Measurements from ENCODE around the gene FITM1. TPM values are rescaled to one million over a fixed set of nuclear protein-coding genes. Genes with fewer than 3 reads are reported as not detected.
A peak's percentile ranks its signal among the peaks of the same experiment; 100 is the strongest.

FITM1 gene
- total RNA-seq, 6 experiments from 2014 or later, result not detected

DNA sequence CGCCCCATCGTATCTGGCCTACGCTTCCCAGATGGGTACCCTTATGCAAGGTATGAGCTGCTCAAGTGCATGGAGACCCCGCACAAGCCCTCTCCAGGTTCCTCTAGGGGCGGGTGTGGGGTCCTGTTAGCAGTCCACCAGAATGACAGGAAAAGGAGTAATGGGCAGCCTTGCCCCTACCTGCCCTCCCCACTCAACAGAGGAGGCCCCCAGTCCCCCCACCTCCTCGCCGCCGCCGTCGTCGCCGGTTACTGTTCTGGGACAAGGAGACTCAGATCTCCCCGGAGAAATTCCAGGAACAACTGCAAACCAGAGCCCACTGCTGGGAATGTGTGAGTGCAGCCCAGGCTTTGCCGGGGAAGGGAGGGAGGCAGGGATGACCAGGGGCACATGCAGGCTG, 47.4 kb downstream of the FITM1 start:
- Mint-ChIP-seq H3K4me3 (no peak overlapping the region), H3K27me3 (ENCODE audit: insufficient read depth) (peaks cover 9% of the 10 kb centered on the region), H3K27ac (no peak overlapping the region), H3K4me1 (ENCODE audit: low read depth) (peaks cover 16% of the 10 kb centered on the region), H3K36me3 (ENCODE audit: low read depth) (peaks cover 18% of the 10 kb centered on the region), H3K9me3 (no peaks in the 10 kb centered on the region)
- no peak for DNase-seq
- TF ChIP-seq CTCF (IDR thresholded peaks at IDR 0.05), result no peak

- no peak for DNase-seq
- Mint-ChIP-seq H3K9me3 (no peaks in the 10 kb centered on the region), H3K4me1 (ENCODE audit: low read depth) (peaks cover 16% of the 10 kb centered on the region), H3K4me3 (no peak overlapping the region), H3K27ac (peak overlapping the region; percentile 11), H3K36me3 (ENCODE audit: low read depth) (peaks cover 18% of the 10 kb centered on the region), H3K27me3 (ENCODE audit: insufficient read depth) (peaks cover 11% of the 10 kb centered on the region)
- TF ChIP-seq CTCF (IDR thresholded peaks at IDR 0.05), result no peak
Measured at GRCh38 chr14:24178399-24179178, 48.1 kb downstream of the FITM1 start.

- H3K36me3 Mint-ChIP-seq (ENCODE audit: low read depth), result peaks cover 18% of the 10 kb centered on the region
- H3K4me3 Mint-ChIP-seq, result no peak overlapping the region
- H3K4me1 Mint-ChIP-seq (ENCODE audit: low read depth), result peaks cover 16% of the 10 kb centered on the region
- no peaks in the 10 kb centered on the region for H3K9me3 Mint-ChIP-seq
- no peak for DNase-seq
- peaks cover 11% of the 10 kb centered on the region for H3K27me3 Mint-ChIP-seq (ENCODE audit: insufficient read depth)
- peak overlapping the region; percentile 88 for H3K27ac Mint-ChIP-seq
- TF ChIP-seq CTCF (IDR thresholded peaks at IDR 0.05), result no peak
Measured at GRCh38 chr14:24179294-24179960, 49.0 kb downstream of the FITM1 start.

GRCh38 chr14:24179961-24180796, 49.7 kb downstream of the FITM1 start:
- Mint-ChIP-seq H3K9me3 (no peaks in the 10 kb centered on the region), H3K4me3 (no peak overlapping the region), H3K36me3 (ENCODE audit: low read depth) (peaks cover 18% of the 10 kb centered on the region), H3K4me1 (ENCODE audit: low read depth) (peaks cover 16% of the 10 kb centered on the region), H3K27ac (peak overlapping the region; percentile 88), H3K27me3 (ENCODE audit: insufficient read depth) (peaks cover 10% of the 10 kb centered on the region)
- DNase-seq, result peak; percentile 83
- no peak for TF ChIP-seq CTCF (IDR thresholded peaks at IDR 0.05)

DNA sequence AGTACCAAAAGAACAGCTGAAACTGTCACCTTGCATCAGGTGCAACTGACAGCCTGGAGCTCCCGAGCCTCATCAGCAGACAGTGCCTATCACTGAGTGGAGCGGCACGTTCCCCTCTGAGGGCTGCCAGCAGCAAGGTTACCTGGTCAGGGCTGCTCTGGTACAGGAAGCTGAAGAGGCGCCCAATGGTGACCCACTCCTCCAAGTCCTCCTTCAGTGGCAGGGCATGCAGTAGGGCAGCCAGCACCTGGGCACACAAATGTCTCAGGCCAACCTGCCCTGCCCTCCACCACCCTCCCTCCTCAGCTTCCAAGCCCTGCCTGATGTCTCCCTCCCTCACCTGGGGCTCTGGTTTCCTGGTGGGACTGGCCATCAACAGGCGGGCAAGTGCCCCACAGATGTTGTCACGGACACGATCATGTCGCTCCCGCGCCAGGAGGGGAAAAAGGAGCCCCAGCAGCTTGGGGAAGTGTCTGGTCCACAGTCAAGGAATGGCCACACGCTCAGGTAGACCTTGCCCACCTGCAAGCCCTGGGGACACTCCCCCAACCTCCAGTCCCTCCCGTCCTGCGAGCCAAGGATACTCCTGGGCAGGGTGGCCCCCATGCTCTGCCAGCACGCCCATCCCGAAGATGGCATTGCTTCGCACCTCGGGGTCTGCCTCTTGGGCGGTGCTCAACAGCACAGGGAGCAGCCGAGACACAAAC, 51.1 kb downstream of the FITM1 start:
- Mint-ChIP-seq H3K27me3 (ENCODE audit: insufficient read depth) (peaks cover 10% of the 10 kb centered on the region), H3K27ac (no peak overlapping the region), H3K9me3 (no peaks in the 10 kb centered on the region), H3K4me3 (no peak overlapping the region), H3K36me3 (ENCODE audit: low read depth) (peaks cover 18% of the 10 kb centered on the region), H3K4me1 (ENCODE audit: low read depth) (peaks cover 16% of the 10 kb centered on the region)
- DNase-seq, result no peak
- no peak for TF ChIP-seq CTCF (IDR thresholded peaks at IDR 0.05)
